HG03378 (cell line): Measurements from ENCODE around the gene TGFBR3.
A peak's percentile ranks its signal among the peaks of the same experiment; 100 is the strongest.

Experiments used
- ATAC-seq: cut with Tn5 transposase; IDR thresholded peaks from one replicate; pipeline ENCODE4 v1.9.1; 2021; ENCODE audit warnings: mild to moderate bottlenecking, moderate library complexity; ENCODE audit not compliant: unreplicated experiment

The TGFBR3 gene

GRCh38 chr1:91699339-91699974 lies 186.5 kb downstream of the TGFBR3 start:
- no peak for ATAC-seq

- no peak for ATAC-seq
Measured at GRCh38 chr1:91697861-91698260, 188.1 kb downstream of the TGFBR3 start.

- peak; percentile 90 for ATAC-seq
Measured at GRCh38 chr1:91697416-91697815, 188.5 kb downstream of the TGFBR3 start.

- no peak for ATAC-seq
Measured at GRCh38 chr1:91696321-91696720, 189.6 kb downstream of the TGFBR3 start.

- ATAC-seq: no peak
Measured at GRCh38 chr1:91693557-91693956, 192.4 kb downstream of the TGFBR3 start.

GRCh38 chr1:91691525-91691924 lies 194.4 kb downstream of the TGFBR3 start:
- no peak for ATAC-seq

GRCh38 chr1:91689641-91690481 lies 196.1 kb downstream of the TGFBR3 start:
- ATAC-seq: no peak

GRCh38 chr1:91687452-91687851 lies 198.5 kb downstream of the TGFBR3 start:
- no peak for ATAC-seq

GRCh38 chr1:91685994-91686393 lies 200.0 kb downstream of the TGFBR3 start:
- no peak for ATAC-seq

- no peak for ATAC-seq
Measured at GRCh38 chr1:91684481-91685196, 201.3 kb downstream of the TGFBR3 start.

GRCh38 chr1:91683598-91683951 lies 202.4 kb downstream of the TGFBR3 start:
- ATAC-seq: no peak

- no peak for ATAC-seq
Measured at GRCh38 chr1:91682882-91683597, 202.9 kb downstream of the TGFBR3 start.

- ATAC-seq: no peak
Measured at GRCh38 chr1:91680556-91681155, 205.3 kb downstream of the TGFBR3 start.

- ATAC-seq: no peak
Measured at GRCh38 chr1:91679446-91679845, 206.5 kb downstream of the TGFBR3 start.

- no peak for ATAC-seq
Measured at GRCh38 chr1:91676030-91676429, 209.9 kb downstream of the TGFBR3 start.

- ATAC-seq: no peak
Measured at GRCh38 chr1:91674107-91674506, 211.8 kb downstream of the TGFBR3 start.

- no peak for ATAC-seq
Measured at GRCh38 chr1:91673613-91674012, 212.3 kb downstream of the TGFBR3 start.

- no peak for ATAC-seq
Measured at GRCh38 chr1:91672601-91673161, 213.3 kb downstream of the TGFBR3 start.

- ATAC-seq: no peak
Measured at GRCh38 chr1:91670781-91671180, 215.2 kb downstream of the TGFBR3 start.

- ATAC-seq: no peak
Measured at GRCh38 chr1:91669584-91670350, 216.2 kb downstream of the TGFBR3 start.
